ENCODE measurements around the gene CCDC13.

DNA sequence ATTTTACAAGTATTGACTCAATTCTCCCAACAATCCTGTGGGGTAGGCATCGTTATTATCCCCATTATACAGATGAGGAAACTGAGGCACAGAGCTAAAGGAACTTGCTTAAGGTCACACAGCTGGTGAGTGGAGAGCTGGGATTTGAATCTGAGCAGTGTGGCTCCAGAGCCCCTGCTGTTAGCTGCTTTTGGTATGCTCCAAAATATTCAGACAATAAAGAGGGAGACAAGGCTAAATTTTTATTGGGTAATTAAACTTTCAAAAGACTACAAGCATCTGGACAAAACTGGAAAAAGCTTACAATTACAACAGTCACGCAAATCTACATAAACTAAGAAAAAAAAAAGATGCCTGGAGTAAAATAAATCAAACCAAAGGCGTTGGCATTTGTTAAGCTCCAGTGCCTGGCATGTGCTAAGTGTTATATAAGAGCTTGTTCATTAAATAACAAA lies 27.7 kb downstream of the CCDC13 start:
- no peak for TF ChIP-seq CTCF (optimal IDR thresholded peaks at IDR 0.05 in 1 of 3, IDR thresholded peaks at IDR 0.05 in 1 of 3, conservative IDR thresholded peaks at IDR 0.05 in 1 of 3; ENCODE audit: extremely low read depth in 1 of 3, insufficient read depth in 2 of 3, low read length in 3 of 3)
- no peak for TF ChIP-seq EZH2 (IDR thresholded peaks at IDR 0.05; ENCODE audit: low read length)
